Activated naive CD8-positive, alpha-beta T cell (primary cell): ENCODE measurements around the gene STAT1.

Experiments
- H3K27ac Mint-ChIP-seq: one replicate; pipeline ENCODE4 v1.8.0; 2021; ENCODE audit warnings: mixed read lengths
- H3K27me3 Mint-ChIP-seq: one replicate; pipeline ENCODE4 v1.8.0; 2021; ENCODE audit warnings: mixed read lengths
- H3K36me3 Mint-ChIP-seq: one replicate; pipeline ENCODE4 v1.8.0; 2021; ENCODE audit warnings: mixed read lengths
- H3K4me1 Mint-ChIP-seq: one replicate; pipeline ENCODE4 v1.8.0; 2021; ENCODE audit warnings: low read depth, mixed read lengths
- H3K4me3 Mint-ChIP-seq: one replicate; pipeline ENCODE4 v1.8.0; 2021; ENCODE audit warnings: mild to moderate bottlenecking, mixed read lengths
- H3K9me3 Mint-ChIP-seq: one replicate; pipeline ENCODE4 v1.8.0; 2021; ENCODE audit warnings: low read depth, mixed read lengths

The STAT1 gene

DNA sequence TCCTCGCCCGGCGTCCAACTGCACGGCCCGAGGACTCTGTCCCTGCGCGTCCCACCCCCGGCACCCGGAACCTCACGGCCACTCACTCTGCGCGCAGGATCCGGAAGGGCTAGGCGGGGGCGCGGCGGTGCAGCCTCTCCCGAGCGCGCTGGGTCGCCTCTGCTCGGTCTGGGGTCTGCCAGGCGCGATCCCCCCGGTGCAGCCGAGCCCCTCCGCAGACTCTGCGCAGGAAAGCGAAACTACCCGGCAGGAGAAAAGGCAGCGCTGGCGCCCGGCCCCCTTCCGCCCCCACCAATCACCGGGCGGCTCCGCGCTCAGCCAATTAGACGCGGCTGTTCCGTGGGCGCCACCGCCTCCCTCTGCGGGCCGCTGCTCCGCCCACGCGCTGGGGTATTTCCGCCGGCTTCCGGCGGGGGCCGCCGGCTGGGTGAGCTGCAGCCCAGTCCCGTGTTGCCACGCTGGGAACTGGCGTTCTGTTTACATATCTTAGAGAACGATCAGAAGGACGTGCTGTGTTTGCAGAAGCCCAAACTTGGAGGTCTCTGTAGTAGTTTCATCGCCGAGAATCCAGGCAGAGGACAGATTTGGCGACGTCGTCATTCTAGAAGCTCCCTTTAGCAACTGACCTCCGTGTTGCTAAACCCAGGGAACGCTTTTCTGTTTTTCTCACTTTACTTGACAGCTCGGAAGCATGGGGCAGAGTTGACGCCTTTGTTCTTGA, at the start of gene STAT1:
Gene STAT1, minus strand, starts transcription at position 240 of the 721 bp plus-strand sequence. CDS start 4,168 bp downstream, outside the sequence.
- Mint-ChIP-seq H3K36me3 (peaks cover 23% of the 10 kb centered on the region), H3K4me1 (peaks cover 45% of the 10 kb centered on the region), H3K9me3 (peaks cover 9% of the 10 kb centered on the region), H3K4me3 (no peak within 1 kb of the TSS), H3K27me3 (no peaks in the 10 kb centered on the region), H3K27ac (no peak within 1 kb of the TSS)

DNA sequence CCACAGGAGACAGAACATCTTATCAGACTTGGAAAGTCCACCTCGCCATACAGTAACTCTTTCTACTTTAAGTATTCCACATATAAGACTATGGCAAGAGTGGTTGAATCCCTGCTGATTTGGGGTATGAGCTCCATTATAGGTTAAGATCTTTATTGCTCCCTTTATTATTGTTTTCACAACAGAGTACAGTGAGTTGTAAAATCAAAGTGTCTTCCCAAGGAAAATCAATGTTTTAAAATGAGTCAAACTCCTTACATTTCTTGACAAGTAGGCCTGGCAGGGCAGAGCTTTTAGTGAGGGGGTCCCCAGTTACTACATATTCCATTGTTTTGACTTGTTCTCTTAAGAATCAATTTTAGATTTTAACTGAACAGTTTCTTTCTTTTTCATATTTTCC, 49.6 kb upstream of the STAT1 start:
- Mint-ChIP-seq H3K9me3 (no peaks in the 10 kb centered on the region), H3K36me3 (peaks cover 50% of the 10 kb centered on the region), H3K27me3 (no peaks in the 10 kb centered on the region), H3K4me1 (peaks cover 85% of the 10 kb centered on the region), H3K27ac (peak overlapping the region; percentile 99), H3K4me3 (peak overlapping the region; percentile 74)

DNA sequence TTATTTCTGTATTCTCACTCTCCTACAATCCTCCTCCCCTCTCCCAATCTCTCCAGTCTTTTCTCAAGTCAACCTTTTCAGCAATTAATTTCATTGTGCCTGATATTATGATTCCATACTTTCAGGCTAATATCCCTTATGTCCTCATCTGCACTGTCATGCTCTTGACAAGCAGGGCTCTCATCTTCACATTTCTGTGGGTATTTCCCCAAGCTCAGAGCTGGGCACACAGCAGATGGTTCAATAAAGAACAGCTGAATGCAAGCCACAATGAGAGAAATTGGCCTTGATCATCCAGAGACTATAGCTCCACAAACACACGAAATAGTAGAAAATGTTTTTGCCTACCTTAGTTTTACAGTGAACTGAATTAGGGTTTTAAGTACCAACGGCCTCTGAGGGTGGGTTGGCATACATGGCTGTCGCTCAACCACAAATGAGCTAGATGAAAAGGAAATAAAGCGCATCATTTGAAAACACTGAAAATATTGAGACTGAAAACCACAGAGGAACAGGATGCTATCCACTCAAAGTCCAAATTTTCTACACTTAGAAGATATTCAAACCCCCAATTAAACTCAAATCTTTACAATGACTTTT, 47.5 kb upstream of the STAT1 start:
- peaks cover 46% of the 10 kb centered on the region for H3K36me3 Mint-ChIP-seq
- peak overlapping the region; percentile 97 for H3K27ac Mint-ChIP-seq
- peak overlapping the region; percentile 65 for H3K4me3 Mint-ChIP-seq
- no peaks in the 10 kb centered on the region for H3K9me3 Mint-ChIP-seq
- H3K4me1 Mint-ChIP-seq = peaks cover 73% of the 10 kb centered on the region
- H3K27me3 Mint-ChIP-seq = no peaks in the 10 kb centered on the region

DNA sequence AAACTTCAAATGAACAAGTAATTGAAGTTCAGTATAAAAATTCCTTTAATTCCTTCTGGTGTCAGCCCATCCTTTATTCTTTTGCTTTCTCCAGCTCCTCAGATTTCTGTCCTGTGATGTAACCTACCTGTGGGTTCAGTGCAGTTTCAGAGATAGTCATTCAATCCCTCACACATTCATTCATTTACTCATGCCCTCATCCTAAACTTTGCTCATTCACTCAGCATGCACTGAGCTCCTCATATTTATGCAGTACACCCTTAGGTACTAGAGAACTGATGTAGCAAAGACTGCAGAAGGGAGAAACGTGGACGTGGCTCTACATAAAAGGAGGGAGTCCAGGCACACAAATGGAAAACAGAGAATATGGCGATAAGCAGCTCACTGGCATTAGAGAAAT, 45.3 kb upstream of the STAT1 start:
- Mint-ChIP-seq H3K4me3 (no peak overlapping the region), H3K27me3 (no peaks in the 10 kb centered on the region), H3K27ac (peak overlapping the region; percentile 46), H3K4me1 (peaks cover 70% of the 10 kb centered on the region), H3K9me3 (no peaks in the 10 kb centered on the region), H3K36me3 (peaks cover 39% of the 10 kb centered on the region)

DNA sequence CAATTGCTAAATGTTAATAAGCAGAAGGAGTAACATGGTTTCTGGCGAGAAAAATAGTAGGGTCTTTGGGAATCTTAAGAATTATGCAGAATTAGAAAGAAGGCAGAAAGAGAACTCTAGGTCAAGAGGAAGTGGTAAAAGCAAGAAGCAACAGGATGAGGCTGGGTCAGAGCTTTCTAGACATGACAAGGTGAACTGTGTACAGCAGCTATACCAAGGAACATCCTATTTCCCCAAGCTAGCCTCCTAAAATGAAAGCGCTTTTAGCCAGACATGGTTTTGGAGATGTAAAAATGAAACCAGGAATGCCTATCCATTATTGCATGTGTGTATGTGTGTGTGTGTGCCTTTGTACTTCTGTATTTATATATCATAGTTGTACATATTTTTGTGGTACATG, 42.3 kb upstream of the STAT1 start:
- no peaks in the 10 kb centered on the region for H3K27me3 Mint-ChIP-seq
- H3K9me3 Mint-ChIP-seq = no peaks in the 10 kb centered on the region
- H3K4me1 Mint-ChIP-seq = peaks cover 43% of the 10 kb centered on the region
- H3K4me3 Mint-ChIP-seq = peak overlapping the region; percentile 64
- peaks cover 21% of the 10 kb centered on the region for H3K36me3 Mint-ChIP-seq
- H3K27ac Mint-ChIP-seq = peak overlapping the region; percentile 93

DNA sequence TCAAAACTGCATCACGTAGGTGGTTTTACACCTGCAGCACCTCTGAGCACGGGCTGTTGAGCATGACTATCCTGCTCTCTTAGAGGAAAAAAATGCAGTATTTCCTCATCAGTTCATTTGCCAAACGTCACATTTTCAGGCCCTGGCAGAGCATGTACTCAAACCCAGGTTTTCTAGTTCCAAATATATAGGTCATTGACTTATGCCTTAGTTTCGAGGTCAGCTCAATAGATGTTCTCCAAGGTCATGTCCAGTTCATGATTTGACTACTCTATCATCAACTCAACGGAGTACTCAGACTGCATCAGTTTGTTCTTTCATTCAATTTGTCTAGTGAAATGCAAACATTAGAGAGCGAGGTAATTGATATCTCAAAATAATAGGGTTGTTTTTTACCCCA, 39.3 kb upstream of the STAT1 start:
- Mint-ChIP-seq H3K9me3 (no peaks in the 10 kb centered on the region), H3K27me3 (no peaks in the 10 kb centered on the region), H3K4me1 (peaks cover 27% of the 10 kb centered on the region), H3K36me3 (peaks cover 8% of the 10 kb centered on the region), H3K4me3 (no peak overlapping the region), H3K27ac (no peak overlapping the region)

DNA sequence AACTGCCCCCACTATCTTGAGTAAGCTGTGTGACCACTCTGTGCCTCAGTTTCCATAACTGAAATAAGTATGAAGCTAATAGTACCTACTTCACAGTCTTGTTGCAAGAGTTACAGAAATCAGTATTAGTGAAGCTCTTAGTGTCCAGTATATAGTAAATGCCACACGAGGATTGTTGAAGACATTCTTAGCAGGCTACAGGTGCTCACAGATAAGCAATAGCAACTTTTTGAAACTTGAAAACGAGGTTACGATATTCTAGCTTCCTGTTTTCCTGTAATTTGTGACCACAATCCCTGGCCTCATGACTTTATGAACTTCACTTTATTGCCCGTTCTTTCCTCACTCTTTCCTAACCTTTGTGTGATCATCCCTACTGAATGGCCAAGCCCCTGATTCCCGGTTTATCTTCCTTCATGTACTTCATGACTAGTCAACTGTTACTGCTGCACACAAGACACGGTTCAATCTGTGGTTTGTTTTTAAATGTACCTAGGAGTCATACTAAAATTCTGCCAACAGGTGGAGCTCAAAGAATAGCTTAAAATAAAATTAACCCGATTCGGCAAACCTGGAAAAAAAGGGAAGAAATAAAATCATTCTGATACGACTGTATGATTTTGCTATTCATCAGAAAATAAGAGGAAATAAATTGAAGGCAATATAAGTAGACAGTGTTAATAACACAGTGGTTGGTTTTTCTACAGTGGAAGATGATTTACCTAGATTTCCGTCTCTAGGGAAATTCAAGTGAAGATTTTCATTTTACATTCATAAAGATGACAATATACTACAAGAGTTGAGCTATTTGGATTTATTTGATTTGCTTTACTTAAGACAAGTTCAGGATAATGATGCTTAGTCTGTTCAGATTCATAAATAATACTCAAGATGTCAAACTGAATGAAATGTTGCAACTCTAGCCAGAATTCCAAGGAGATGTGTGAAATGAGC, 38.1 kb upstream of the STAT1 start:
- Mint-ChIP-seq H3K27ac (no peak overlapping the region), H3K36me3 (peaks cover 13% of the 10 kb centered on the region), H3K4me3 (no peak overlapping the region), H3K4me1 (peaks cover 23% of the 10 kb centered on the region), H3K27me3 (no peaks in the 10 kb centered on the region), H3K9me3 (no peaks in the 10 kb centered on the region)

DNA sequence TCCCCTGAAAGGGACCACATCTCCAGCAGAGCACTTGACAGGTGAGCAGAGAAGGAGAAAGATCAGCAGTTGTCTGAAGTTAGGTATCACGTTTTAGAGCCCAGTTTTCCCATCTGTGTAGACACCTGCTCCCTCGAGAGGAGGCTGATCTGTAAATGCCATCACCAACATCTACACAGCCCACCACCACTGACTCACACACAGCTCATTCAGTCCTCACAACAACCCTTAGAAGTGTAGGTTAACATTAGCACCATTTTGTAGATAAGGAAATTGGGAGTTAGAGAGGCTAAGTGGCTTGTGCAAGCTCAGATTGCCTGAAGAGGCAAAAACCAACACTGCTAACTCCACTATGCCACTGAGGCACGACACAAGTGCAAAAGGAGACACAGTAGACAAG, 37.2 kb upstream of the STAT1 start:
- Mint-ChIP-seq H3K4me3 (no peak overlapping the region), H3K4me1 (peaks cover 15% of the 10 kb centered on the region)

DNA sequence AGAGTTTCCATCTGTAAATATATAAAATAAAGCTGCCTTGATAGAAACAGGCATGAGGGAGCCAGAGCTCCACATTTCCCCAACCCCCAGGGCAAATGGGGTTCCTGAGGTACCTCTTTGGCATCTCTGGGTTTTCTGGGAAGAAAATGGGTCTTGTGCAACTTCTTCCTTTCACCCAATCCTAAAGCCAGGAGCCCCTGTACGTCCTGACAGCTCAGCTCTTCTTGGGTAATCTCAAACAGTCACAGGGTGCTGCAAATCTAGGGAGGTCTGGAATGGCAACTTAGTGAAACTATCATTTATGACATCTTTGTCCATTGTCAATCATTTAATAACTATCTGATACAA, 36.6 kb upstream of the STAT1 start:
- H3K27ac Mint-ChIP-seq = no peak overlapping the region

More for the DNA sequence above, 37.2 kb upstream of the STAT1 start:
- H3K9me3 Mint-ChIP-seq = no peaks in the 10 kb centered on the region
- peaks cover 15% of the 10 kb centered on the region for H3K36me3 Mint-ChIP-seq
- H3K27ac Mint-ChIP-seq = no peak overlapping the region
- H3K27me3 Mint-ChIP-seq = no peaks in the 10 kb centered on the region

DNA sequence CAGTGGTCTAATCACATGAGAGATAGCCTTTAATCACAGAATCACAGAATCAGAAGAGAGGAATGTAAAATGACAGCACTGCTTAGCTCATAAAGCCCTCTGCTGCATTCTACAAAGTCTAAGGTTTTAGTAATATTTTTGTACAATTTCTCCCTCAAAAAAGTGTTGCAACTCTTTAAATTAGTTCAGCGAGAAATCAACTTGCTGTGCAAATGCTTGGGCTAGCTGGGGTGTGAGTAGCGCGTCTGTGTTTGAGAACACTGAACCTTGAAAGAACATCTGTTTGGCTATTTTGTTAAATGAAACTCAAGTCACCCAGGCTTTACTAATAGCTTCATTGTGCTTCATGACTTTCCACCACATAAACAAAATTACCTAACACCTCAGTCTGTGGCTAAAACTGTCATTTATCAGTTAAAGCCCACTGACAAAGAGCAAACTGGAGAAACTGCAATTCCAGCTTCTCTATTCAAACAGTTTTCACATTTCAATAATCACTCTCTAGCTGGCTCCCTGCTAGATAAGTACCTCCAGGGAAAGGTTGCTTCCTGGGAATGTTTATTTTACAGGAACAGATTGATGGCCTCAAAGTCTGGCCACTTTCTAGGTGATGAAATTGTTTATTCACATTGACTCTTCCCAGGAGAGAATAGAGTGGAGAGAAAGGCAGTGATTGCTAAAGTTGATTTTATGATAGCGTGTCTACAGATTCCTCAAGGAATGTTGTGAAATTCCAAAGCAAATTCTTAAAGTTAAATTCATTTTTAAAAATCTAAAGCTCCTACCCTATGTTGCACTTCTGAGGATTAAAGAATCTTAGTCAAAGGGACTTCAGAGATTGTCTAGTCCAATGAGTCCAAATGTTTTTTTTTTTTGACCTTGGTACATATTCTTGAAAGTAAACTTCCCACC, 36.0 kb upstream of the STAT1 start:
- Mint-ChIP-seq H3K9me3 (no peaks in the 10 kb centered on the region), H3K4me3 (no peak overlapping the region), H3K27me3 (no peaks in the 10 kb centered on the region), H3K36me3 (peaks cover 22% of the 10 kb centered on the region), H3K27ac (no peak overlapping the region), H3K4me1 (peaks cover 10% of the 10 kb centered on the region)

More for the DNA sequence above, 36.6 kb upstream of the STAT1 start:
- Mint-ChIP-seq H3K9me3 (no peaks in the 10 kb centered on the region), H3K36me3 (peaks cover 18% of the 10 kb centered on the region), H3K4me3 (no peak overlapping the region), H3K27me3 (no peaks in the 10 kb centered on the region), H3K4me1 (peaks cover 10% of the 10 kb centered on the region)

DNA sequence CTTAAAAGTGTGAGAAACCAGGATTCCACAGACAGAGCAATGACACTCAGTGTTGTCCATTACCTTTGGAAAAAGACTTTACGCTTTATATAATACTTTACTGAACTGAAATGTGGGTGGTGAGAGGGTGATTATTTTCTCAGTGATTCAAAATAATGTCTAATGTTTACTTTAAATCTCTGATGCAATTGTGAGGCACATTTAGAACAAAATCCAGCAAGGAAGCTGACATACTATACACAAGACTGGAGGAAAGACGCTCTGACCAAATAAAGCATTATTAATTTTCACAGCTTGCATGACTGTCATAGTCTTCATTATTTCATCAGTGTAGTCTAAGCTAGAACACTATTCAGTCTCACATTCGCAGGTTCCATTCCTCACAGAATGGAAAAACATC, 34.1 kb upstream of the STAT1 start:
- no peak overlapping the region for H3K4me3 Mint-ChIP-seq
- peaks cover 22% of the 10 kb centered on the region for H3K36me3 Mint-ChIP-seq
- H3K9me3 Mint-ChIP-seq = no peaks in the 10 kb centered on the region
- H3K27ac Mint-ChIP-seq = no peak overlapping the region
- H3K4me1 Mint-ChIP-seq = peaks cover 7% of the 10 kb centered on the region
- H3K27me3 Mint-ChIP-seq = no peaks in the 10 kb centered on the region

DNA sequence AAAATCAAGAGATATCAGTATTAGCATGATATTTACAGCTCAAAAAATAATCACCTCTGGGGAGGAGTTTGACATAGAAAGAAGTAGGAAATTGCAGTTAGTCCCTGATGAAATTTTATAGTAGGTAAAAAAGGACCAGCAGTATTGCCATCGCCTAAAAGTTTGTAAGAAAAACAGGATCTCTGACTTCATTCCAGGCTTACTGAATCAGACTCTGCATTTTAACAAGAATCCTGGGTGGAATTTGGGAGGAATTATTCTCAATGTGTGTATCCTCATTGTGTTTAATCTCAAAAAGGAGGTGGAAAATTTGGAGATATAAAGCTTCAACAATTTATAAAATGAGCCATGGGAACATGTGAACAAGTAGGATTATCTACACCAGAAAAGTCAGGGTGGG, 31.2 kb upstream of the STAT1 start:
- Mint-ChIP-seq H3K4me3 (no peak overlapping the region), H3K27me3 (no peaks in the 10 kb centered on the region), H3K27ac (no peak overlapping the region), H3K4me1 (peaks cover 10% of the 10 kb centered on the region), H3K9me3 (no peaks in the 10 kb centered on the region), H3K36me3 (peaks cover 22% of the 10 kb centered on the region)

DNA sequence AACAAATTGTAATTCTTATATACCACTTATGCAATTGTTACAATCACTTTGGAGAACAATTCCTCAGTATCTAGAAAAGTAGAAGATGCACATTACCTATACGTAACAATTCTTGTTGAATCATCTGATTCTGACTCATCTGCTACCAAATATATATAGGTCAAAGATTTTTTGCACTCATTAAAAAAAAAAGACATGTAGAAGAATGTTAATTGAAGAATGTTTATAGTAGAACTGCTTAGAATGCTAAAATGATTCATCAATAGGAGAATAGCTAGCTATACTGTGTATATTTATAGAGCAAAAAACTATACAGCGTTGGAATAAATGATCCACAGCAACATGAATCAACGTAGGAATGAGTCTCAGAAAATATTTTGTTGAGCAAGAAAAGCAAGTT, 29.5 kb upstream of the STAT1 start:
- H3K27ac Mint-ChIP-seq = no peak overlapping the region

DNA sequence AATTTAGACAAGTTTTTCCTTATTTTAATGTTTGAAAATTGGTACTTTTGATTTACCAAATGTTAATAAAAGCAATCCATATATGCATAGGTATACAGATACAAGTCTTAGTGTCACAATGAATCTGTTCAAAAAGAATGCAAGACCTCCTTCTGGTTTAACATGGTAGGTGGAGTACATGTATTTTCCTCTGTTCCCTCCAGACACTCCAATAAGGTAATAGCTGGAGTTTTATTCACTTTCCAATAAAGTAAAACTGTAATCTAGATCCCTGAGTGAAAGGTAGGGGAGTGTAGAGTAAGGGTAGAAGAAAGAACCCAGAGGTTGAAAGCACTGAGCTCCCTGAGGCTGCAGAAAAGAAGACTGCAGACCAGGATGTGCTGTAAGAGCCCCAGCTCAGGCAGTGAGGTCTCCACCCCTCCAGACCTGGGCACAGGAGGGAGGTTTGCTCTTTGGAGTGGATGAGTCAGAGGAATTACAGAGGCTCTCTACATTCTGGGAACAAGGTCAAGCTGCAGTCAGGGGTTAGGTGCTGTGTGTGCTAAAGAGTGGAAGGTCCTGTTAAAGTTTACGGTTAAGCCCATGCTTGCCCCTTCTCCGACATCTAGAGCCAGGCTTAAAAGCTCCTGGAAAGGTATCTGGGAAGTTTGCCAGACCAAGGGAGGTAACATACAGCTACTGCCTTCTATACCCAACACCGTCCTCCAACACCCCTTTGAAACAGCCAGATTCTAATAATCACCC, 27.6 kb upstream of the STAT1 start:
- peaks cover 35% of the 10 kb centered on the region for H3K4me1 Mint-ChIP-seq
- H3K9me3 Mint-ChIP-seq = no peaks in the 10 kb centered on the region
- H3K4me3 Mint-ChIP-seq = no peak overlapping the region
- peaks cover 25% of the 10 kb centered on the region for H3K36me3 Mint-ChIP-seq
- H3K27ac Mint-ChIP-seq = peak overlapping the region; percentile 9
- no peaks in the 10 kb centered on the region for H3K27me3 Mint-ChIP-seq

More for the DNA sequence above, 29.5 kb upstream of the STAT1 start:
- peaks cover 28% of the 10 kb centered on the region for H3K36me3 Mint-ChIP-seq
- H3K4me3 Mint-ChIP-seq = no peak overlapping the region
- H3K27me3 Mint-ChIP-seq = no peaks in the 10 kb centered on the region
- no peaks in the 10 kb centered on the region for H3K9me3 Mint-ChIP-seq
- H3K4me1 Mint-ChIP-seq = peaks cover 23% of the 10 kb centered on the region
